Keratinocyte (primary cell): ENCODE measurements around the gene NPFFR2. TPM values are rescaled to one million over a fixed set of nuclear protein-coding genes. Genes with fewer than 3 reads are reported as not detected.

Experiments used
- DNase-seq: peaks from one replicate; pipeline ENCODE4 v3.0.0-alpha.2; 2011; ENCODE audit warnings: low read depth, missing footprints, low spot score
- FAIRE-seq: peaks from 2 replicates; lab custom pipeline; 2011; peaks lifted over from hg19 to GRCh38; lab: Jason Lieb, UNC
- H2AFZ ChIP-seq: 2 replicates; pipeline ENCODE4 v1.6.0; 2012; ENCODE audit warnings: low read length, control low read depth, inconsistent platforms; ENCODE audit not compliant: control insufficient read depth
- H3K27ac ChIP-seq: 2 replicates; pipeline ENCODE4 v1.5.1; 2011; ENCODE audit warnings: low read length; ENCODE audit not compliant: control insufficient read depth, insufficient read depth
- H3K27me3 ChIP-seq: 3 replicates; pipeline ENCODE4 v1.6.0; 2011; ENCODE audit warnings: low read length; ENCODE audit not compliant: control insufficient read depth, insufficient read depth; ENCODE audit errors: extremely low read depth
- H3K36me3 ChIP-seq, 2 experiments: 2 replicates in 1 of 2; 3 replicates in 1 of 2; pipeline ENCODE4 v1.5.1; 2011; ENCODE audit warnings: low read length in 2 of 2, mild to moderate bottlenecking in 1 of 2; ENCODE audit not compliant: control insufficient read depth in 2 of 2, insufficient read depth in 2 of 2; ENCODE audit errors: extremely low read depth in 1 of 2
- H3K4me1 ChIP-seq: 3 replicates; pipeline ENCODE4 v1.5.1; 2011; ENCODE audit warnings: low read length; ENCODE audit not compliant: control insufficient read depth, insufficient read depth; ENCODE audit errors: extremely low read depth
- H3K4me2 ChIP-seq: 3 replicates; pipeline ENCODE4 v1.6.0; 2011; ENCODE audit warnings: low read depth, low read length; ENCODE audit not compliant: control insufficient read depth, insufficient read depth; ENCODE audit errors: extremely low read depth
- H3K4me3 ChIP-seq, 3 experiments: fragments of 200-600 bp in 1 of 3; sonication (generic) in 1 of 3; 2 replicates in 2 of 3; 3 replicates in 1 of 3; pipeline ENCODE4 v1.5.1; 2011 to 2016; ENCODE audit warnings: low read length in 3 of 3, mild to moderate bottlenecking in 3 of 3, control low read depth in 2 of 3, inconsistent platforms in 1 of 3, low read depth in 1 of 3, mixed read lengths in 1 of 3, mixed run types in 1 of 3, moderate library complexity in 1 of 3; ENCODE audit not compliant: control insufficient read depth in 2 of 3, insufficient read depth in 2 of 3; ENCODE audit errors: extremely low read depth in 1 of 3
- H3K79me2 ChIP-seq: 2 replicates; pipeline ENCODE4 v1.6.0; 2012; ENCODE audit warnings: low read length; ENCODE audit not compliant: control insufficient read depth, insufficient read depth
- H3K9ac ChIP-seq: 3 replicates; pipeline ENCODE4 v1.6.0; 2011; ENCODE audit warnings: low read length; ENCODE audit not compliant: control insufficient read depth, insufficient read depth; ENCODE audit errors: extremely low read depth
- H3K9me1 ChIP-seq: 3 replicates; pipeline ENCODE4 v1.6.0; 2011; ENCODE audit warnings: low read length; ENCODE audit not compliant: control insufficient read depth, insufficient read depth; ENCODE audit errors: extremely low read depth
- H3K9me3 ChIP-seq: 2 replicates; pipeline ENCODE4 v1.5.1; 2012; ENCODE audit warnings: low read depth, low read length; ENCODE audit not compliant: control insufficient read depth
- H4K20me1 ChIP-seq: 3 replicates; pipeline ENCODE4 v1.6.0; 2011; ENCODE audit warnings: low read length; ENCODE audit not compliant: control insufficient read depth, insufficient read depth; ENCODE audit errors: extremely low read depth
- EZH2 ChIP-seq: IDR thresholded peaks from one replicate; pipeline ENCODE4 v1.6.1; 2012; ENCODE audit warnings: inconsistent platforms, mild to moderate bottlenecking, low read length, moderate library complexity
- dilution Hi-C: fragments of 300-500 bp; cut with MboI; formaldehyde crosslinking; loops from one replicate; pipeline ENCODE4 v1.7.0; 2020; ENCODE audit warnings: low sequenced_read_pairs; ENCODE audit not compliant: extremely low pct_ligation_motif_present
- polyA plus RNA-seq, 5 experiments: library from polyadenylated mRNA; depleted of rRNA in 3 of 5; stranded (reverse) in 3 of 5; stranded (forward) in 1 of 5; unstranded in 1 of 5; fragments of >200 nt; gene quantifications; 1 replicate in 1 of 5; 2 replicates in 3 of 5; 3 replicates in 1 of 5; pipeline versions ENCODE4 v1.2.1 to v1.2.3, GENCODE V29; 2011 to 2012; ENCODE audit warnings: missing spikeins in 2 of 5, low read depth in 1 of 5, low replicate concordance in 1 of 5
- TF ChIP-seq, protein P1 (sequence below), 3 experiments: IDR thresholded peaks in 1 of 3; conservative IDR thresholded peaks in 1 of 3; optimal IDR thresholded peaks in 1 of 3; 2 replicates in 2 of 3; 3 replicates in 1 of 3; pipeline versions ENCODE3 to v1.5.1; 2011; ENCODE audit warnings: low read length in 3 of 3, mild to moderate bottlenecking in 3 of 3, moderate library complexity in 2 of 3, control low read depth in 1 of 3, inconsistent platforms in 1 of 3; ENCODE audit not compliant: insufficient read depth in 2 of 3; ENCODE audit errors: extremely low read depth in 1 of 3

The NPFFR2 gene
- polyA plus RNA-seq, 1 donor (not counting 4 experiments of a cell fraction or from before 2014, with no cell fraction given): not detected

DNA sequence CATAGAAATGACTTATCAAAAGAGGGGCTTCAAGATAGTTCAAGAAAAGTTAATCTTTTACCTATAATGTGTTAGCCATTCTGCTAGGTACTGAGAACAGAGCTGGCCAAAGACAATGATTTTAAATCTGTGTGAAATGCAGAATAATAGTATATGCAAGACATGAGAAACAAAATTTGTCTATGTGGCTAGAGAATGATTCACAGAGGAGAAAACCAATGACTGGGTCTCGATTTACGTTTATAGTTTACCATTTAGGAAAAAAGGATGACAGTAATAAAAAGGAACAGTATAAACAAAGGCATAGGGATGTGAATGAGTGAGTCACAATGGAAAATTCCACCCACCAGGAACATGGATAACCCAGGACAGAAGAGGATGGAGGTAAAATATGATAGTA, 31.9 kb downstream of the NPFFR2 start:
- Histone ChIP-seq H3K9ac (no peak overlapping the region), H3K4me2 (no peak overlapping the region), H3K27ac (no peak overlapping the region), H3K9me3 (no peaks in the 10 kb centered on the region), H3K79me2 (no peaks in the 10 kb centered on the region), H3K27me3 (no peaks in the 10 kb centered on the region), H3K36me3 (no peaks in the 10 kb centered on the region), H3K4me1 (no peaks in the 10 kb centered on the region), H3K9me1 (no peaks in the 10 kb centered on the region), H2AFZ (no peak overlapping the region), H4K20me1 (no peaks in the 10 kb centered on the region), H3K4me3 (no peak overlapping the region)
- FAIRE-seq (no peak), DNase-seq (no peak)
- dilution Hi-C loops: no loop called here
- no peak for TF ChIP-seq EZH2
- TF ChIP-seq, protein P1, sequence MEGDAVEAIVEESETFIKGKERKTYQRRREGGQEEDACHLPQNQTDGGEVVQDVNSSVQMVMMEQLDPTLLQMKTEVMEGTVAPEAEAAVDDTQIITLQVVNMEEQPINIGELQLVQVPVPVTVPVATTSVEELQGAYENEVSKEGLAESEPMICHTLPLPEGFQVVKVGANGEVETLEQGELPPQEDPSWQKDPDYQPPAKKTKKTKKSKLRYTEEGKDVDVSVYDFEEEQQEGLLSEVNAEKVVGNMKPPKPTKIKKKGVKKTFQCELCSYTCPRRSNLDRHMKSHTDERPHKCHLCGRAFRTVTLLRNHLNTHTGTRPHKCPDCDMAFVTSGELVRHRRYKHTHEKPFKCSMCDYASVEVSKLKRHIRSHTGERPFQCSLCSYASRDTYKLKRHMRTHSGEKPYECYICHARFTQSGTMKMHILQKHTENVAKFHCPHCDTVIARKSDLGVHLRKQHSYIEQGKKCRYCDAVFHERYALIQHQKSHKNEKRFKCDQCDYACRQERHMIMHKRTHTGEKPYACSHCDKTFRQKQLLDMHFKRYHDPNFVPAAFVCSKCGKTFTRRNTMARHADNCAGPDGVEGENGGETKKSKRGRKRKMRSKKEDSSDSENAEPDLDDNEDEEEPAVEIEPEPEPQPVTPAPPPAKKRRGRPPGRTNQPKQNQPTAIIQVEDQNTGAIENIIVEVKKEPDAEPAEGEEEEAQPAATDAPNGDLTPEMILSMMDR (optimal IDR thresholded peaks at IDR 0.05 in 1 of 3, IDR thresholded peaks at IDR 0.05 in 1 of 3, conservative IDR thresholded peaks at IDR 0.05 in 1 of 3; ENCODE audit: extremely low read depth in 1 of 3, insufficient read depth in 2 of 3, low read length in 3 of 3): no peak

DNA sequence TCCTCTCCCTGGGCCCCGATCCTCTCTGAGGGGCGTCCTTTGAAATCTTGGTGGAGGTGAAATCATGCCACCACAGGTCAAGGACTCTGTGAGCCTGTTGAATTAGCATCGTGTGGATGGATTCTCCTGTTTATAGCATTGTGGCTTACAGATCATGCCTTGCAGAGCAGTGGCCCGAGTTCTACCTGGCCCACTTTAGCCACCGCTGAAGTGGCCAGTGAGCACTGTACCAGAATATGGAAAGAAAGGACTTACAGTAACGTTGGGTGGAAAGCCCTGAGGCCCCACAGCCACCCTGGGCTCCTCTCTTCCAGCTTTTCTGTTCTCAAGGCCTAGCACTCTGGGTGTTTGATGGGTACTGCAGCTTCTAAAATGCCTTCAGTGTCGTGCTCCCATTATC, 35.3 kb downstream of the NPFFR2 start:
- no peak overlapping the region for H3K9ac ChIP-seq
- DNase-seq: no peak
- no peaks in the 10 kb centered on the region for H3K4me1 ChIP-seq
- H3K9me1 ChIP-seq: no peaks in the 10 kb centered on the region
- no peaks in the 10 kb centered on the region for H4K20me1 ChIP-seq
- no peak for FAIRE-seq
- H2AFZ ChIP-seq: no peak overlapping the region
- no peaks in the 10 kb centered on the region for H3K79me2 ChIP-seq
- H3K36me3 ChIP-seq: no peaks in the 10 kb centered on the region
- no peak overlapping the region for H3K4me2 ChIP-seq
- H3K9me3 ChIP-seq: no peaks in the 10 kb centered on the region
- H3K27ac ChIP-seq: no peak overlapping the region
- H3K4me3 ChIP-seq: no peak overlapping the region
- TF ChIP-seq, protein P1 (optimal IDR thresholded peaks at IDR 0.05 in 1 of 3, IDR thresholded peaks at IDR 0.05 in 1 of 3, conservative IDR thresholded peaks at IDR 0.05 in 1 of 3; ENCODE audit: extremely low read depth in 1 of 3, insufficient read depth in 2 of 3, low read length in 3 of 3): no peak
- no peak for TF ChIP-seq EZH2
- dilution Hi-C loops: no loop called here
- no peaks in the 10 kb centered on the region for H3K27me3 ChIP-seq
